HTR-8/SVneo (cell line): ENCODE measurements around the gene KLC4.

Source experiments
- DNase-seq: peaks from one replicate; pipeline ENCODE4 v3.0.0; 2011; ENCODE audit warnings: low spot score, mixed read lengths; ENCODE audit not compliant: insufficient read length
- FAIRE-seq: peaks from 2 replicates; lab custom pipeline; 2011; peaks lifted over from hg19 to GRCh38; lab: Jason Lieb, UNC

The KLC4 gene

GRCh38 chr6:43120944-43121913 lies 61.8 kb downstream of the KLC4 start:
- DNase-seq (peak; percentile 87), FAIRE-seq (peak; percentile 69)

GRCh38 chr6:43122146-43122545 lies 62.7 kb downstream of the KLC4 start:
- FAIRE-seq (no peak), DNase-seq (no peak)

DNA sequence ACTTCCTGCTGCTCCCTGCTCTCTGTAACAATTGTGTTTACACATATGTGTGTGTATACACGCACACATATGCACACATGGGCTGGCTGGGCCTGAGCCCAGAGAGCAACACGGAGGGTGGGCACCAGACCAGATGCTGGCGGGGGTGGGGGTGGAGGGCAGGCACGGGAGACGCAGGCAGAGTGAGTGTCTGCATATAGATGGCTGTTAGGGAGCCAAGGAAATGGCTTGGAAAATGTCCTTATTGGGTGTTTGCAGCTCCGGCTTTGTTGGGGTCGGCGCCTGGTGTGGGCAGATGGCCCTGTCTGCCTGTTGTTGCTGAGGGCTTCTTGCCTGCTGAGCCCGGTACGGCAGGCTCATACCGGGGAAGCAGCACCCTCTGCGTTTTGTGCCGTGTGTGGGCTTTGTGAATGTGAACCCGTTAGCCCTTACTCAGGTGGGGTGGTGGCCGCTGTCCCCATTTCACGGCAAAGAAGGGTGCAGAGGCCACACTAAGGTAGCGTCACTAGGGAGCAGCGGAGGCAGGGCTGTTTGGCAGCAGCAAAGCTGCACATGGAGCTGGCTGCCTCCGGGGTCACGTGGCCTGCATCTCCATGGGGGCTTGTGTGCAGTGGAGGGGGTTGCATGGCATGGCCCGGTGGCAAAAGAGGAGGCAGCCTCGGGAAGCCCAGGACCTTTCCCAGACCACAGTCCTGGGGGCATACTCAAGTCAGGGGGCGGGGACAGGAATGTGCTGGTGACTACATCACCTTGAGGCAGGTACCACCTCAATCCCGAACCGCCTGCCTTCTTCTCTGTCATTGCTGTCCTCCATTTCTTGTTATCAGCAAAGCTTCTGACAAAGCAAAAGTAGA lies 64.3 kb downstream of the KLC4 start:
- DNase-seq = no peak
- no peak for FAIRE-seq

DNA sequence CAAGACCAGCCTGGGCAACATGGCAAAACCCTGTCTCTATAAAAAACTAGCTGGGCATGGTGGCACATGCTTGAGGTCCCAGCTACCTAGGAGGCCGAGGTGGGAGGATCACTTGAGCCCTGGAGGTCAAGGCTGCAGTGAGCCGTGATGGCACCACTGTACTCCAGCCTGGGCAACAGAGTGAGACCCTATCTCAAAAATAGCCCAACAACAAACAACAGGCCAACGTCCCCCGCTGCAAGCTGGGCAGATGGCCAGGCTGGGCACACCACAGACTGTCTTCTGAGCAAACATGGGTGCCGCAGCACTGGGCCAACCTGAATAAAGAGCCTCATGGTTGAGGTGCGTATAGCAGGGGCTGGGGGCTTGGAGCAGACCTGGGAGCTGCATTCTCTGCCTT lies 65.0 kb downstream of the KLC4 start:
- FAIRE-seq (no peak), DNase-seq (no peak)
